Neural progenitor cell (in vitro differentiated cells): ENCODE data around the gene LATS2. TPM values are rescaled to one million over a fixed set of nuclear protein-coding genes. Genes with fewer than 3 reads are reported as not detected.

Experiments used
- DNase-seq: peaks from one replicate; pipeline ENCODE4 v3.0.0-alpha.2; 2016; ENCODE audit warnings: low spot score
- H2AFZ ChIP-seq: fragments of 200-600 bp; sonication (generic); replicated peaks from 2 replicates; pipeline ENCODE4 v1.6.1; 2016; ENCODE audit warnings: antibody characterized with exemption
- H3F3A ChIP-seq: fragments of 200-600 bp; sonication (generic); 2 replicates; pipeline ENCODE4 v1.6.1; 2016; ENCODE audit warnings: antibody characterized with exemption, low read depth
- H3K27ac ChIP-seq: fragments of 200-600 bp; sonication (generic); 2 replicates; pipeline ENCODE4 v1.5.1; 2016; ENCODE audit warnings: mild to moderate bottlenecking
- H3K27me3 ChIP-seq: fragments of 200-600 bp; sonication (generic); 2 replicates; pipeline ENCODE4 v1.6.1; 2016; ENCODE audit warnings: mild to moderate bottlenecking, moderate library complexity
- H3K36me3 ChIP-seq: fragments of 200-600 bp; sonication (generic); 2 replicates; pipeline ENCODE4 v1.5.1; 2016
- H3K4me1 ChIP-seq: fragments of 200-600 bp; sonication (generic); 2 replicates; pipeline ENCODE4 v1.6.1; 2016; ENCODE audit warnings: mixed run types
- H3K4me2 ChIP-seq: fragments of 200-600 bp; sonication (generic); 2 replicates; pipeline ENCODE4 v1.6.1; 2016
- H3K4me3 ChIP-seq: fragments of 200-600 bp; sonication (generic); 2 replicates; pipeline ENCODE4 v1.5.1; 2016
- H3K79me2 ChIP-seq: fragments of 200-600 bp; sonication (generic); 2 replicates; pipeline ENCODE4 v1.6.1; 2016; ENCODE audit warnings: low read depth
- H3K9ac ChIP-seq: fragments of 200-600 bp; sonication (generic); 2 replicates; pipeline ENCODE4 v1.6.1; 2016
- H3K9me3 ChIP-seq: fragments of 200-600 bp; sonication (generic); 2 replicates; pipeline ENCODE4 v1.5.1; 2016; ENCODE audit warnings: low read depth
- H4K20me1 ChIP-seq: fragments of 200-600 bp; sonication (generic); 2 replicates; pipeline ENCODE4 v1.6.1; 2016; ENCODE audit warnings: low read depth
- H3K27ac Mint-ChIP-seq: 3 replicates; pipeline ENCODE4 v1.8.0; 2021; ENCODE audit warnings: mixed read lengths
- H3K27me3 Mint-ChIP-seq: 2 replicates; pipeline ENCODE4 v1.8.0; 2022; ENCODE audit warnings: low read depth, mild to moderate bottlenecking, inconsistent platforms, moderate library complexity, mixed read lengths; ENCODE audit not compliant: insufficient read depth
- H3K36me3 Mint-ChIP-seq: 3 replicates; pipeline ENCODE4 v1.8.0; 2021; ENCODE audit warnings: mixed read lengths
- H3K4me1 Mint-ChIP-seq: 3 replicates; pipeline ENCODE4 v1.8.0; 2021; ENCODE audit warnings: mixed read lengths
- H3K4me3 Mint-ChIP-seq: 3 replicates; pipeline ENCODE4 v1.8.0; 2021; ENCODE audit warnings: mild to moderate bottlenecking, moderate library complexity, mixed read lengths
- H3K9me3 Mint-ChIP-seq: 3 replicates; pipeline ENCODE4 v1.8.0; 2020; ENCODE audit warnings: mixed read lengths
- EZH2 ChIP-seq: fragments of 200-600 bp; sonication (generic); IDR thresholded peaks from 2 replicates; pipeline ENCODE4 v1.6.1; 2017; ENCODE audit warnings: antibody characterized with exemption, mild to moderate bottlenecking, moderate library complexity
- EZH2phosphoT487 ChIP-seq: fragments of 200-600 bp; sonication (generic); IDR thresholded peaks from 2 replicates; pipeline ENCODE4 v1.6.1; 2017; ENCODE audit warnings: antibody characterized with exemption
- total RNA-seq: library from RNA; depleted of rRNA; stranded (reverse); fragments of >200 nt; gene quantifications from 2 replicates; pipeline ENCODE4 v1.2.3, GENCODE V29; 2015; ENCODE audit warnings: low replicate concordance
- TF ChIP-seq, protein P1 (sequence below): fragments of 200-600 bp; sonication (generic); IDR thresholded peaks from 2 replicates; pipeline ENCODE4 v1.5.1; 2017; ENCODE audit warnings: antibody characterized with exemption, mild to moderate bottlenecking

Gene LATS2
- total RNA-seq, 1 donor from 2014 or later = 15.2 TPM

DNA sequence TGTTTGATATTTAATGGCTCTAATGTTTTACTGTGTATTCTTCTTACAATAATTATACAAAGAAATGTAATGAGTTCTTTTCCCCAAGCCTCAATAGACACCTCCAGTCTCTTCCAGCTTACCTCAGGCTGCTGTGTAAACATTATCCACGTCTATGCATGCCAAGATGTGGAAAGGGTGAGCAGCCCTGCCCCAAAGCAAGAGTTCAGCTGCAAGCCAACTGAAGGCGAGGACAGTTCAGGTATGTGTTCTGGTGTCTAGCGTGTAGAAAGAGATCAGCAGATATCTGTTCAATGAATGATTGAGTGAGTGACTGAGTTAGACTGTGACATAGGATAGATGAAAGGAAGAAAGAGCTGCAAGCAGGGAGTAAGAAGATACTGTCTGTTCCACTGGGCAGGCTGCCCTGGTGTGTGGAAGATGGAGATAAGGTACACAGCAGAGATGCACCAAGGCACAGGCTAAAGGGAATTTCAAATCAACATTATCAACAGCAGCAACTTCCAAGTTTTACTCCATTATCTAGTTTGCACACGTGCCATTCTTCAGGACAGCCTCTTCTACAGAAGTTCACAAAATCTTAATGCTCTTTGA lies 66.0 kb downstream of the LATS2 start:
- H3K4me2 ChIP-seq = no peak overlapping the region
- Mint-ChIP-seq H3K27ac (no peak overlapping the region), H3K27me3 (peaks cover 10% of the 10 kb centered on the region), H3K4me3 (no peak overlapping the region), H3K9me3 (no peaks in the 10 kb centered on the region), H3K4me1 (no peaks in the 10 kb centered on the region), H3K36me3 (peaks cover 20% of the 10 kb centered on the region)
- H3K27ac ChIP-seq = no peak overlapping the region
- H3K36me3 ChIP-seq = no peaks in the 10 kb centered on the region
- no peak overlapping the region for H3K9ac ChIP-seq
- peaks cover 61% of the 10 kb centered on the region for H3K79me2 ChIP-seq
- no peaks in the 10 kb centered on the region for H3K4me1 ChIP-seq
- no peak overlapping the region for H3K4me3 ChIP-seq
- DNase-seq = no peak
- TF ChIP-seq EZH2phosphoT487 (no peak), EZH2 (no peak)
- TF ChIP-seq, protein P1, sequence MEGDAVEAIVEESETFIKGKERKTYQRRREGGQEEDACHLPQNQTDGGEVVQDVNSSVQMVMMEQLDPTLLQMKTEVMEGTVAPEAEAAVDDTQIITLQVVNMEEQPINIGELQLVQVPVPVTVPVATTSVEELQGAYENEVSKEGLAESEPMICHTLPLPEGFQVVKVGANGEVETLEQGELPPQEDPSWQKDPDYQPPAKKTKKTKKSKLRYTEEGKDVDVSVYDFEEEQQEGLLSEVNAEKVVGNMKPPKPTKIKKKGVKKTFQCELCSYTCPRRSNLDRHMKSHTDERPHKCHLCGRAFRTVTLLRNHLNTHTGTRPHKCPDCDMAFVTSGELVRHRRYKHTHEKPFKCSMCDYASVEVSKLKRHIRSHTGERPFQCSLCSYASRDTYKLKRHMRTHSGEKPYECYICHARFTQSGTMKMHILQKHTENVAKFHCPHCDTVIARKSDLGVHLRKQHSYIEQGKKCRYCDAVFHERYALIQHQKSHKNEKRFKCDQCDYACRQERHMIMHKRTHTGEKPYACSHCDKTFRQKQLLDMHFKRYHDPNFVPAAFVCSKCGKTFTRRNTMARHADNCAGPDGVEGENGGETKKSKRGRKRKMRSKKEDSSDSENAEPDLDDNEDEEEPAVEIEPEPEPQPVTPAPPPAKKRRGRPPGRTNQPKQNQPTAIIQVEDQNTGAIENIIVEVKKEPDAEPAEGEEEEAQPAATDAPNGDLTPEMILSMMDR = no peak
- no peak overlapping the region for H2AFZ ChIP-seq
- H3K27me3 ChIP-seq = no peaks in the 10 kb centered on the region
- H4K20me1 ChIP-seq = peaks cover 53% of the 10 kb centered on the region
- H3K9me3 ChIP-seq = no peaks in the 10 kb centered on the region
- no peaks in the 10 kb centered on the region for H3F3A ChIP-seq

DNA sequence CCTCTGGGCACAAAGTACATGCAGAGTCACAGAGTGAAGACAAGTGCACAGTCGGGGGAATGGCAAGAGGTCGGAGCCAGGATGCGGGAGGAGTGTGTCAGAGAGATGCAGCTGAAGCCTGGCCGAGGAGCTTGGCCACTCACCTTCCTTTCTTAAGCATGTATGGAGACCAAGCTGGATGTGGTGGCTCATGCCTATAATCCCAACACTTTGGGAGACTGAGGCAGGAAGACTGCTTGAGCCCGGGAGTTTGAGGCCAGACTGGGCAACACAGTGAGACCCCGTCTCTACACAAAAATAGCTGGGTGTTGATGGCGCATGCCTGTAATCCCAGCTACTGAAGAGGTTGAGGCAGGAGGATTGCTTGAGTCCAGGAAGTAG lies 67.0 kb downstream of the LATS2 start:
- H3K4me1 ChIP-seq = no peaks in the 10 kb centered on the region
- H3K9me3 Mint-ChIP-seq = no peaks in the 10 kb centered on the region
- no peak for DNase-seq
- H3K36me3 ChIP-seq = no peaks in the 10 kb centered on the region
- H3K79me2 ChIP-seq = peaks cover 53% of the 10 kb centered on the region
- H3K27ac Mint-ChIP-seq = no peak overlapping the region
- TF ChIP-seq EZH2 (no peak), EZH2phosphoT487 (no peak)
- TF ChIP-seq, protein P1 = no peak
- H3K27me3 Mint-ChIP-seq = peaks cover 10% of the 10 kb centered on the region
- H3K36me3 Mint-ChIP-seq = peaks cover 25% of the 10 kb centered on the region
- no peaks in the 10 kb centered on the region for H3F3A ChIP-seq
- H3K27me3 ChIP-seq = no peaks in the 10 kb centered on the region
- H3K9me3 ChIP-seq = no peaks in the 10 kb centered on the region
- H3K4me1 Mint-ChIP-seq = no peaks in the 10 kb centered on the region
- peaks cover 53% of the 10 kb centered on the region for H4K20me1 ChIP-seq
- H3K4me3 ChIP-seq = no peak overlapping the region
- H3K4me3 Mint-ChIP-seq = no peak overlapping the region
- no peak overlapping the region for H3K9ac ChIP-seq
- H2AFZ ChIP-seq = no peak overlapping the region
- no peak overlapping the region for H3K4me2 ChIP-seq
- no peak overlapping the region for H3K27ac ChIP-seq

DNA sequence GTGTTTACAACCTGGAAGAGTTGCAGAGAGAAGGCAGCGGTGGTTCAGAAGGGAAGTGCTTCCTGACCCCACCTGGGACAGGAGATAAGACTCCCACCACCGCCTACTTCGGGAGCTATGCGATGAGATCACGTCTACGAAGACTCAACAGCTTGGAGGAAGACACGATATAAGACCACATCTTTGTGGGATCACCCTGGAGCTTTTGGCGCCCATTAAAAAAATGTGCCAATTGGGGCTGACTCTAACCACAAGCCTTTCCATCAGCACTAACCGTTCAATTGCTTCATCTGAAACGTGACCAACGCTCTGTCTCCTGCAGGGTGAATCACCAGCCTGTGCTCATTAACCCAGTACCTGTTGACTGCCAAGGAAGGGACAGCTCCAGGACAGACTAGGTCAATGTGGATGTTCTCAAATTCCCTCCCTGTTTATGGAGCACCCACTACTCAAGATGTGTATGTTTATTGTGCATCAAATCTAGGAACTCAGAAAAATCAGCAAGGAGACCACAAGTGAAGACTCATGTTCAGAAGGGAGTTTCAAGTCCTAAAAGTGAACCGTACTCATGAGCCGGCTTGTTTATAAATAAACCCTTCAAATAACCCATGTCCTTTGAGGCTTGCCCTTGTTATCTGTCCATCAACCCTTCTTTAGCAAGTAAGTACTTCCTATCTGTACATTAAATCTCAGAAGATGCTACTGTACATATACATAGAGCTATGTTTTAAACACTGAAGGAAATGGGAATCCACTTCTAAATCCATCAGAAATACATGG lies 67.5 kb downstream of the LATS2 start:
- Histone ChIP-seq H3K9me3 (no peaks in the 10 kb centered on the region), H3K79me2 (peaks cover 47% of the 10 kb centered on the region), H2AFZ (no peak overlapping the region), H3F3A (no peaks in the 10 kb centered on the region), H3K4me3 (no peak overlapping the region), H3K9ac (no peak overlapping the region), H4K20me1 (peaks cover 52% of the 10 kb centered on the region), H3K27me3 (no peaks in the 10 kb centered on the region), H3K27ac (no peak overlapping the region), H3K36me3 (no peaks in the 10 kb centered on the region), H3K4me1 (no peaks in the 10 kb centered on the region), H3K4me2 (no peak overlapping the region)
- Mint-ChIP-seq H3K4me3 (no peak overlapping the region), H3K36me3 (peaks cover 25% of the 10 kb centered on the region), H3K4me1 (no peaks in the 10 kb centered on the region), H3K27me3 (peaks cover 10% of the 10 kb centered on the region), H3K9me3 (no peaks in the 10 kb centered on the region), H3K27ac (no peak overlapping the region)
- TF ChIP-seq EZH2 = no peak
- TF ChIP-seq, protein P1 = no peak
- TF ChIP-seq EZH2phosphoT487 = no peak
- no peak for DNase-seq
